Endodermal cell (in vitro differentiated cells): Measurements from ENCODE around the gene TMEM213. TPM values are rescaled to one million over a fixed set of nuclear protein-coding genes. Genes with fewer than 3 reads are reported as not detected.

ENCODE experiments used
- DNase-seq: peaks from one replicate; pipeline ENCODE4 v3.0.0-alpha.2; 2017
- H3K27ac ChIP-seq: 2 replicates; pipeline ENCODE4 v1.5.1; 2013; ENCODE audit warnings: mild to moderate bottlenecking, low read depth, low read length, moderate library complexity
- H3K27me3 ChIP-seq: 2 replicates; pipeline ENCODE4 v1.6.1; 2013; ENCODE audit warnings: mild to moderate bottlenecking, low read length, moderate library complexity; ENCODE audit not compliant: insufficient read depth, control insufficient read depth, poor library complexity, severe bottlenecking
- H3K36me3 ChIP-seq: 2 replicates; pipeline ENCODE4 v1.7.0; 2013; ENCODE audit warnings: mild to moderate bottlenecking, low read length, moderate library complexity; ENCODE audit not compliant: control insufficient read depth, insufficient read depth
- H3K4me1 ChIP-seq: one replicate; pipeline ENCODE4 v1.7.0; 2013; ENCODE audit warnings: low read length; ENCODE audit not compliant: control insufficient read depth, insufficient read depth
- H3K4me3 ChIP-seq: 2 replicates; pipeline ENCODE4 v1.5.1; 2013; ENCODE audit warnings: mild to moderate bottlenecking, low read length, moderate library complexity
- H3K9ac ChIP-seq: 2 replicates; pipeline ENCODE4 v1.6.1; 2013; ENCODE audit warnings: mild to moderate bottlenecking, low read length, moderate library complexity; ENCODE audit not compliant: poor library complexity, severe bottlenecking; ENCODE audit errors: extremely low read depth
- H3K9me3 ChIP-seq: 2 replicates; pipeline ENCODE4 v1.6.1; 2013; ENCODE audit warnings: mild to moderate bottlenecking, low read length, moderate library complexity; ENCODE audit not compliant: control insufficient read depth
- H3K27ac Mint-ChIP-seq: 2 replicates; pipeline ENCODE4 v1.8.0; 2020; ENCODE audit warnings: mixed read lengths
- H3K27me3 Mint-ChIP-seq: 2 replicates; pipeline ENCODE4 v1.8.0; 2021; ENCODE audit warnings: mild to moderate bottlenecking, mixed read lengths; ENCODE audit not compliant: insufficient read depth
- H3K36me3 Mint-ChIP-seq: 2 replicates; pipeline ENCODE4 v1.8.0; 2020; ENCODE audit warnings: low read depth, mixed read lengths
- H3K4me1 Mint-ChIP-seq: 2 replicates; pipeline ENCODE4 v1.8.0; 2020; ENCODE audit warnings: mixed read lengths
- H3K4me3 Mint-ChIP-seq: 2 replicates; pipeline ENCODE4 v1.8.0; 2020; ENCODE audit warnings: mild to moderate bottlenecking, moderate library complexity, mixed read lengths
- H3K9me3 Mint-ChIP-seq: 2 replicates; pipeline ENCODE4 v1.8.0; 2020; ENCODE audit warnings: mild to moderate bottlenecking, mixed read lengths
- WGBS, 2 experiments: methylation state at CpG; one replicate each; pipeline versions ENCODE4 v1.1.5 to v1.1.7; 2013; ENCODE audit warnings: missing lambda C conversion rate in 2 of 2, mixed read lengths in 1 of 2; ENCODE audit not compliant: insufficient coverage in 1 of 2, insufficient read length in 1 of 2; 5-methylcytosine and 5-hydroxymethylcytosine counted together
- total RNA-seq, 2 donors: library from RNA; stranded (reverse); fragmentation: NEBNext Ultra II Directional in 1 of 2; extraction: Animal tissue kit (Norgen Biotek cat#: 25700) in 1 of 2; gene quantifications; 2 replicates in 1 of 2; 3 replicates in 1 of 2; pipeline ENCODE4 v1.2.1, GENCODE V29; 2021
- TF ChIP-seq, protein P1 (sequence below): fragments of 200-600 bp; sonication (generic); conservative IDR thresholded peaks from 2 replicates; pipeline ENCODE4 v1.5.0; 2021; ENCODE audit warnings: antibody characterized with exemption, mild to moderate bottlenecking

The TMEM213 gene
- total RNA-seq, 2 donors from 2014 or later, result not detected

DNA sequence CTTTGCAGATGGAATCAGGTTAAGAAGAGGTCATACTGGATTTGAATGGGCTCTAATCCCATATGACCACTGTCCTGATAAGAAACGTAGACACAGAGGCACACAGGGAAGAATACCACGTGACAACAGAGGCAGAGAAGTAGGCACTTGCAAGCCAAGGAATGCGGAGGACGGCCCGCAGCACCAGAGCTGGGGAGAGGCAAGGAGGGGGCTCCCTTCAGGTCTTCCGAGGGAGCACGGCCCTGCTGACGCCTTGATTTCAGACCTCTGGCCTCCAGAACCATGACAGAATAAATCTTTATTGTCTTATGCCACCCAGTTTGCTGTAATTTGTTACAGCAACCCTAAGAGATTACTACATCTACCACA lies 44.7 kb upstream of the TMEM213 start:
- Histone ChIP-seq H3K9me3 (no peaks in the 10 kb centered on the region), H3K4me1 (no peaks in the 10 kb centered on the region), H3K9ac (no peak overlapping the region), H3K27ac (no peak overlapping the region), H3K4me3 (no peak overlapping the region), H3K27me3 (peaks cover 57% of the 10 kb centered on the region), H3K36me3 (no peaks in the 10 kb centered on the region)
- H3K36me3 Mint-ChIP-seq, result no peaks in the 10 kb centered on the region
- no peak overlapping the region for H3K27ac Mint-ChIP-seq
- peaks cover 19% of the 10 kb centered on the region for H3K27me3 Mint-ChIP-seq
- H3K4me1 Mint-ChIP-seq, result peaks cover 33% of the 10 kb centered on the region
- no peaks in the 10 kb centered on the region for H3K9me3 Mint-ChIP-seq
- WGBS, 2 experiments, result 60 to 65% methylated on average over 7 to 8 of the region's 8 CpGs
- no peak for DNase-seq
- no peak overlapping the region for H3K4me3 Mint-ChIP-seq
- TF ChIP-seq, protein P1, sequence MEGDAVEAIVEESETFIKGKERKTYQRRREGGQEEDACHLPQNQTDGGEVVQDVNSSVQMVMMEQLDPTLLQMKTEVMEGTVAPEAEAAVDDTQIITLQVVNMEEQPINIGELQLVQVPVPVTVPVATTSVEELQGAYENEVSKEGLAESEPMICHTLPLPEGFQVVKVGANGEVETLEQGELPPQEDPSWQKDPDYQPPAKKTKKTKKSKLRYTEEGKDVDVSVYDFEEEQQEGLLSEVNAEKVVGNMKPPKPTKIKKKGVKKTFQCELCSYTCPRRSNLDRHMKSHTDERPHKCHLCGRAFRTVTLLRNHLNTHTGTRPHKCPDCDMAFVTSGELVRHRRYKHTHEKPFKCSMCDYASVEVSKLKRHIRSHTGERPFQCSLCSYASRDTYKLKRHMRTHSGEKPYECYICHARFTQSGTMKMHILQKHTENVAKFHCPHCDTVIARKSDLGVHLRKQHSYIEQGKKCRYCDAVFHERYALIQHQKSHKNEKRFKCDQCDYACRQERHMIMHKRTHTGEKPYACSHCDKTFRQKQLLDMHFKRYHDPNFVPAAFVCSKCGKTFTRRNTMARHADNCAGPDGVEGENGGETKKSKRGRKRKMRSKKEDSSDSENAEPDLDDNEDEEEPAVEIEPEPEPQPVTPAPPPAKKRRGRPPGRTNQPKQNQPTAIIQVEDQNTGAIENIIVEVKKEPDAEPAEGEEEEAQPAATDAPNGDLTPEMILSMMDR, result no peak

DNA sequence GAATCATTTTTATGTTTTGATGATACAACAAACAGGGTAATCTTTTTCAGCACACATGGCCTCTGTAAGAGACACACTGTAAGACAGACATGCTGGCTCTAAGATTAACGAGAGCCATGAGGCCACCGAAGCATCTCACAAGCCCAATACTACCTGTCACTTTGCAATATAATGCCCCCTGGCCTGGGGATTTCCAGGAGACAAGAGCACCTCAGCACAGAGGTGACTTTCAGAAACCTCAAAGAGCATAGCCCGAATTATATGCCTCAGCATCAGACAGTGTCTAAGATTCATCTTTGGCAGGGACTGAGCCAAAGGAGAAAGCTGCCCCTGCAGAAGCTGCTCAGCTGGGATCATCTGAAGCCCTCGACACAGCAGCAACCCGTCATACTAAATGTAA lies 44.2 kb upstream of the TMEM213 start:
- H3K27me3 Mint-ChIP-seq, result peaks cover 16% of the 10 kb centered on the region
- no peak overlapping the region for H3K4me3 Mint-ChIP-seq
- no peak overlapping the region for H3K27ac Mint-ChIP-seq
- TF ChIP-seq, protein P1, result no peak
- Histone ChIP-seq H3K4me3 (no peak overlapping the region), H3K4me1 (no peaks in the 10 kb centered on the region), H3K36me3 (no peaks in the 10 kb centered on the region), H3K27ac (no peak overlapping the region), H3K9ac (no peak overlapping the region), H3K9me3 (no peaks in the 10 kb centered on the region), H3K27me3 (peaks cover 57% of the 10 kb centered on the region)
- 94 to 100% methylated on average over 5 of the region's 5 CpGs for WGBS, 2 experiments
- peaks cover 33% of the 10 kb centered on the region for H3K4me1 Mint-ChIP-seq
- no peak for DNase-seq
- no peaks in the 10 kb centered on the region for H3K36me3 Mint-ChIP-seq
- no peaks in the 10 kb centered on the region for H3K9me3 Mint-ChIP-seq

DNA sequence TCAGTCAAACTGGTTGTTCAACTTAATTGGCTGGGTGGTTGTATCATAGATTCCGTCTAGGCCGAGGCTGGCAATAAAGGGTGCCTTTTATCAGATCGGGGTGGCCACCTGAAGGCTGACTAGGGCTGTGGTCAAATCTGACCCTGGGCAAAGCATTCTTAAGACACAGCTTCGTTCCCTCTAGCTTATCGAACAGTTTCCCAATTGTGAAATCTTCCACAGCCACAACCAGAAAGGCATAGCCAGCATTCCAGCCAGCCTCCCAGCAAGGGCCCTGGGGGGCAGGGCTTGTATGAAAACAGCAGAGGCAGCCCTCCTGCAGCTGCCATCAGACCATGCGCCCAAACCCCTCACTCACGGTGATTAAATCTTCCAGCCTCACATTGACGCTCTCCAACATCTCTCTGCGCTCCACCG lies 42.5 kb upstream of the TMEM213 start:
- H3K27ac Mint-ChIP-seq, result no peak overlapping the region

More for the DNA sequence above, 42.5 kb upstream of the TMEM213 start:
- Histone ChIP-seq H3K27me3 (peaks cover 45% of the 10 kb centered on the region), H3K27ac (no peak overlapping the region), H3K36me3 (no peaks in the 10 kb centered on the region), H3K4me3 (no peak overlapping the region), H3K4me1 (no peaks in the 10 kb centered on the region), H3K9me3 (no peaks in the 10 kb centered on the region), H3K9ac (no peak overlapping the region)
- H3K27me3 Mint-ChIP-seq, result peaks cover 10% of the 10 kb centered on the region
- H3K36me3 Mint-ChIP-seq, result no peaks in the 10 kb centered on the region
- WGBS, 2 experiments, result 68 to 82% methylated on average over 6 to 10 of the region's 10 CpGs
- H3K4me3 Mint-ChIP-seq, result no peak overlapping the region
- peaks cover 21% of the 10 kb centered on the region for H3K4me1 Mint-ChIP-seq
- TF ChIP-seq, protein P1, result no peak
- DNase-seq, result peak; percentile 69
- no peaks in the 10 kb centered on the region for H3K9me3 Mint-ChIP-seq
